Uterus (tissue), 2 donors: ENCODE data around the gene ETFRF1.

Experiments
- CTCF ChIP-seq, 4 experiments: fragments of 200-600 bp in 2 of 4; fragments of 450-650 bp in 2 of 4; sonication (generic) in 2 of 4; IDR thresholded peaks; one replicate each; pipeline ENCODE4 v1.5.1; 2016 to 2019; ENCODE audit warnings: antibody characterized with exemption in 4 of 4, mild to moderate bottlenecking in 2 of 4, moderate library complexity in 1 of 4
- POLR2A ChIP-seq, 2 donors: fragments of 450-650 bp; IDR thresholded peaks; one replicate each; pipeline ENCODE4 v1.6.1; 2016; ENCODE audit warnings: antibody characterized with exemption in 2 of 2, mild to moderate bottlenecking in 1 of 2, moderate library complexity in 1 of 2

DNA sequence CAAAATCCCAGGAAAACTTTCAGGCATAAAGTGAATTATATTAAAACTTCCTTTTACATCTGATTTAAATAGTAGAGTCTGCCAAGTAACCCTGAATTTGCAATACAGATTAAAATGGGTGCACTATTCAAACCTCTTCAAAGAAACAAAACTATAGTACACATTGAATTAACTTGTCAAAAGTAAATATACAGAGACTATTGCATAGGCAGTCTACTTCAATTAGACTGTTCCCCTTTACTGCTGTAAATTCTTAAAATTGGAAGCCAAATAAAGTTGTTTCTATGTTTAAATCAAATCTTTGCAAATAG, 48.6 kb downstream of the ETFRF1 start:
- TF ChIP-seq CTCF (IDR thresholded peaks at IDR 0.05) (no peak), POLR2A (IDR thresholded peaks at IDR 0.05) (no peak)
